GM23248 (cell line): Measurements from ENCODE around the gene RRAGC.
"Not testable (repeated sequence)": the region's sequence is repeated elsewhere in the genome, so short reads cannot be mapped to it uniquely, and the experiment has no call there.

Experiments used
- EZH2 ChIP-seq: fragments of 200-600 bp; sonication (generic); IDR thresholded peaks from 2 replicates; pipeline ENCODE4 v1.6.1; 2018; ENCODE audit warnings: antibody characterized with exemption, mild to moderate bottlenecking; ENCODE audit not compliant: insufficient read depth, poor library complexity, severe bottlenecking
- EZH2phosphoT487 ChIP-seq: fragments of 200-600 bp; sonication (generic); IDR thresholded peaks from 2 replicates; pipeline ENCODE4 v1.6.1; 2018; ENCODE audit warnings: antibody characterized with exemption, moderate library complexity, mild to moderate bottlenecking, low read depth; ENCODE audit not compliant: insufficient read depth

- TF ChIP-seq EZH2phosphoT487, EZH2: not testable (repeated sequence)
These were observed 48.1 kb downstream of the RRAGC start for GRCh38 chr1:38811466-38811865.
